ENCODE measurements around the gene SNCB. TPM values are rescaled to one million over a fixed set of nuclear protein-coding genes. Genes with fewer than 3 reads are reported as not detected.

The SNCB gene
- total RNA-seq, 1 experiment from 2014 or later, result not detected

DNA sequence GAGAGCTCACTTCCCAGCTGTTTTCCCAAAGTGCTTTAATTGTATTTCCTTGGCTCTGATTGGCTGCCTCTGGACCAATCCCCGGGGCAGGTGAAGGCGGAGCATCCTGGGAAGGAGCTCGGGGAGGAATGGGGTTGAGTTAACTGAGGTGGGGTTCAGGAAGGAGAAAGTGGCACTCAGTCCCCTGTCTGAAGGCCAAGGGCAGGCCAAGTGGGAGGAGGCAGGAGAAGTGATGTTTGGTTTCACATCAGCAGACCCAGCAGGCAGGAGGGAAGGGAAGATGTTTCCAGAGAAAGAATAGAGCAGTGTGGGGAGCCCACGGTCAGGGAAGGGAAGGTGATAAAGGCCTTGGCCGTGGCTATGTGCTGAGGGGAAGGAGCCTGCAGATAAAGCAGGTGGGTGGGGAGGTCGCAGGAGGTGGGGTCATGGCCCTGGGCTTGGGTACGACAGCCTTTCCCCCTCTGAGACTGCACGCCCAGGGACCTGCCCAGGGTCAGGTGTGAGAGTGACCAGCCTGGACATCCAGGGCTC is 20.1 kb upstream of the SNCB start:
- H3K27me3 ChIP-seq, result no peaks in the 10 kb centered on the region
- H3K9me3 ChIP-seq, result no peaks in the 10 kb centered on the region
- H3K4me3 ChIP-seq, result no peak overlapping the region
- DNase-seq, result no peak
- H3K36me3 ChIP-seq, result peaks cover 28% of the 10 kb centered on the region

DNA sequence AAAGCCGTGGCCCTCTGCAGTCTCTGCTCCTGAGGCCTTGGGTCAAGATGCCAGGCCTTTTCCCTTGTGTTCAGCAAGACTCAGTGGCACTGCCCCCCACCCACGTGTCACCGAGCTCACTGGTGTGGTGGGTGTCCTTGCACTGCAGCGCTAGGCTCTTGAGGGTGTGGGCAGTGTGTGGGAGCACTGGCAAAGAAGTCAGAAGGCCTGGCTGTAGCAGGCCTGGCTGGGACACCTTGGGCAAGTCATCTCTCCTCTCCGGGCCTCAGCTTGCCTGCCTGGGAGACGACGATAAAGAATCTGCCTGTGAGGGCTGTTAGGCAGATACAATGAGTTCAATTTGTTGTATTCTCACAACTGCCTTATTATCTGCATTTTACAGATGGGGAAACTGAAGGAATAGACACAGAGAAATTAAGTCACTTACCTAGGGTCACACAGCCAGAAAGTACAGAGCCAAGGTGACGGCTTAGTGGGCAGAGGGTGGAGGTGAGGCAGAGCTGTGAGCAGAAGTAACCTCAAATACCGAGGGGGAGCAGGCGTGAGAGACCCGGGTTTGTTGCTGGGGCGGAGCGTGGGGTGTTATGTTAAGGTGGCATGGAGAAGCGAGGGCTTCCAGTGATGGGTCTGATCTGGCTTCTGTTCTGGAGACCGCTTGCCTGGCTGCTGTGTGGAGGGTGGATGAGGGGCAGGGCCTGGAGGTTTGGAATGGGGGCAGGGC is 18.3 kb upstream of the SNCB start:
- Histone ChIP-seq H3K9me3 (no peaks in the 10 kb centered on the region), H3K27me3 (no peaks in the 10 kb centered on the region), H3K36me3 (peaks cover 10% of the 10 kb centered on the region), H3K4me3 (peak overlapping the region; percentile 69)
- DNase-seq, result no peak

DNA sequence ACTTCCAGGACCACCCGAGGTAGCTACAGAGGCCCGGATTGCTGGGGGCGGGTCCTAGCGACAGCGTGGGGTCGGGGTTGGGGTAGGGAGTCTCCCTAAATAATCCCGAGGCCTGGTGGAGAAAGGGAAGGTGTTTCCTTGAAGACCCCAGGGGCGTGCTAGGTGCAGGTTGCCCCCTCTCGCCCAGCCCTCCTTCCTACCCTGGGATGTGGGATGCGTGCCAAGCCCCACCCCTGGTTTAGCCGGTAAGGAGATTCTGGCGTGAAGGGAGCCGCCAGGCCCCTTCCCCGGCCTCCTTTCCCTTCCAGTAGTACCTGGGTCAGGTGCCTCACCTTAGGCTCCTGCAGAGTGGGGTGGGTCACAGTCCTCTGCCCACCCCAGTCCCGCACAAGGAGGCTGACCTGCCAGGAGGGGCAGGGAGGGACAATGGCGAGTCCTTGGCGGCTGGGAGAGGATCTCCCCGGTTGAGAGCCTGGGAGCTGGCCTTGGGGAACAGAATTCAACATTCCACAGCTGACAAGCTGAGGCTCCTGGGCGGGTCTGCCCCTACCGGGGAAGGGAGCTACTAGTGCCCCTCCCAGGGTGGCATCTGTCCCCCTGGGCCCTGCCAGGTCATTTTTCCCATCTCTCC is 17.6 kb upstream of the SNCB start:
- H3K4me3 ChIP-seq, result peak overlapping the region; percentile 69
- DNase-seq, result peak; percentile 63
- no peaks in the 10 kb centered on the region for H3K9me3 ChIP-seq
- no peaks in the 10 kb centered on the region for H3K27me3 ChIP-seq
- peaks cover 6% of the 10 kb centered on the region for H3K36me3 ChIP-seq

DNA sequence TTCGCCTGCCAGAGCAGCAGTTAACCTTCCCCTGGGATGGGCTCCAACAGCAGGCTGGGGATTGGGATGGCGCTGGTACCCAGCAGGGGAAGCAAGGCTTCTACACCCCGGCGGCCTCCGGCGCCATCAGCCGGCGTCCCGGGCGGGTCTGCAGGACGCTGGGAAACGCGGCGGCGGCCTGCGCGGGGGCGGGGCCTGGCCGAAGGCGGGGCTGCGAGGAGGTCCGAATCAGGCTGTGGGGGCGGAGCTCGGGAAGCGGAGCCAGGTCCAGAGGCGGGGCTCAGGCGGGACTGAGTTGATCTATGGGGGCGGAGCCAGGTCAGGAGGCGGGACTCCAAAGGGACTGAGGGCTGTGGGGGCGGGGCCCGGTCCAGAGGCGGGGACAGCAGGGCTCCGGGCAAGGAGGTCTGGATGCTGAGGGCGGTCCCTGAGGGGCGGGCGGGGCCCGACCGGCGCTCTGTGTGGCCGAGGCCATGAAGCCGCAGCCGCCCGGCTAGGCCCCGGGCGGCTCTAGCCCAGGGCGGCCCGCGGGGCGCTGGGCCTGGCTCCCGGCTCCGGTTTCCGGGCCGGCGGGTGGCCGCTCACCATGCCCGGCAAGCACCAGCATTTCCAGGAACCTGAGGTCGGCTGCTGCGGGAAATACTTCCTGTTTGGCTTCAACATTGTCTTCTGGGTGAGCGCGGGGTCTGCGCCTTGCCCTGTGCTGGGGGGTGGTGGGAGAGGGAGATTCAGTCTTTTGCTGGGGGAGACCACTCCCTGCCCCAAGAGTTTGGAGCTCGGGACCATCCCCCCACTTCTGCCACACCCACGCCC is 16.9 kb upstream of the SNCB start, which contains the start of gene TSPAN17:
TSS of gene TSPAN17 (plus strand) at position 455 of the 813 bp plus-strand sequence. CDS start at position 587, 132 bp downstream.
- DNase-seq, result peak; percentile 100
- Histone ChIP-seq H3K27me3 (no peaks in the 10 kb centered on the region), H3K9me3 (no peaks in the 10 kb centered on the region), H3K4me3 (peak within 1 kb of the TSS; percentile 69), H3K36me3 (peaks cover 3% of the 10 kb centered on the region)

DNA sequence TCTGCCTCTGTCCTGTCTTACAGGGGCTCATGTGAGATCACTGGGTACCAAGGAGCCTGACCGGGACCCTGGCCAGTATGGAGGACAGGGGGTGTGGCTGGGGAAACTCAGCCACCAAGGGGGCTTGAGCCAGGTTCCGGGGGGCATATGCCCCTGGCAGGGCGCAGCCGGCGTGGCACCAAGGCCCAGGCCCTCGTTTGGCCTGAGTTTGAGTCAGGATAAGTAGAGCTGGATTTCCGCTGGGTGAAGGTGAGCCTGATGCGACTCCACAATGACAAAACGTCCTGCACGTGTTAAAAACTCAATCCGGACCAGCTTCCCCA is 16.3 kb upstream of the SNCB start:
- H3K9me3 ChIP-seq, result no peaks in the 10 kb centered on the region
- no peaks in the 10 kb centered on the region for H3K27me3 ChIP-seq
- DNase-seq, result no peak
- H3K4me3 ChIP-seq, result peak overlapping the region; percentile 69
- H3K36me3 ChIP-seq, result no peaks in the 10 kb centered on the region

DNA sequence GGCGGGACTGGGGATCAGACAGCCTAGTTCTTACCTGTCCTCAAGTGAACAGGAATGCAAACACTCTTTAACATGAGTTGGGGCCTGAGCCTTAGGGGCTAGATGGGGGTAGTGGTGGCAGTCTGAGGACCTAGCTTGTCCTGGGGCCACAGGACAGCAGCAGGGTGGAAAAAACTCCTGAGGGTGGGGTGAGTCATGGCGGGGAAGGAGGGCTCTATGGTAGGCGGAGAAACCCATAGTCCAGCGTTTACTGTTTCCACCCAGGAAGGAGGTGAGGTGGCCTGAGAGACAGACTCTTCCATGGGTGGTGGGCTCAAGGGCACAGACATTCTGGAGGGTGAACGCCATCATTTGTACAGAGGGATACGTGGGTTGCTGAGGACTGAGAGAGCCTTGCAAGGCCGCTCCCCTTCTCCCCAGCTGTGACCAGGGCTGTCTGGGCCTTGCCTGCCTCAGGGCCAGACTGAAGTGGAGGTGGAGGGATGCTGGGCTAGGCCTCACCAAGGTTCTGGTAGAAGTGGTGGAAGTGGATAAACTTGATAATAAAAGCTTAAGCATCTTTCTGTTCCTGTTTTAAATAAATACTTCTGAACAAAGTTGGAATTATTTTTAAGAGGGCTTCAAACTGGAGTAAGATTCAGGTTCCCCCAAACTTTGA is 15.8 kb upstream of the SNCB start:
- H3K36me3 ChIP-seq, result no peaks in the 10 kb centered on the region
- H3K4me3 ChIP-seq, result no peak overlapping the region; the same call in 1 of the 2 replicates
- no peaks in the 10 kb centered on the region for H3K9me3 ChIP-seq
- no peak for DNase-seq
- no peaks in the 10 kb centered on the region for H3K27me3 ChIP-seq

DNA sequence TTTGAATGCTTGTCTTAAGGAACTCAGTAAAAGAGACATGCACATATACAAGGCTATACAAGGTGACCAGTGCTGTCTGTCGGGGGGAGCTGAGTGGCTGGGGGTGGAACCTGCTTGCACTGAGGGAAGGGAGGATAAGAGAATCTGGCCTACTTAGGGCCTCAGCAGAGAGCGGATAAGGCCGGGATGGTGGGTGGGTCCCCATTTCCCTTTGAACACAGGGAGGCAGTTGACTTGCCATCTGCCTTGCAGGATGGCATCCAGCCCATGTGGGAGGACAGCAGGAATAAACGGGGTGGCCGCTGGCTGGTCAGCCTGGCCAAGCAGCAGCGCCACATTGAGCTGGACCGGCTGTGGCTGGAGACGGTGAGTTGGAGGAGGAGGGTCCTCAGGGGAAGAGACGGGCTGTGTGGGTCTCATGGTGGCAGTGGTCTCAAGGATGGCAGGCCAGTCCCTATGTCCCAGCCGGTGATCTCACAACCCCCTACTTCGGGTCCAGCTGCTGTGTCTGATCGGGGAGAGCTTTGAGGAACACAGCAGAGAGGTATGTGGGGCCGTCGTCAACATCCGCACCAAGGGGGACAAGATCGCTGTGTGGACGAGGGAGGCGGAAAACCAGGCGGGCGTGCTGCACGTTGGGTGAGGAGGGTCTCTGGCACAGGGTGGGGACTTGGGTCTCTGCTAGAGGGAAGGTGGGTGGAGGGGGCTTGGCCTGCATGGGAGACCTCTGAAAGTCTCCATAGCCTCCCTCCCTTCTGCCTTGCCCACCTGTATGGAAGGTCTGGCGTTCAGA is 14.7 kb upstream of the SNCB start:
- Histone ChIP-seq H3K36me3 (no peaks in the 10 kb centered on the region), H3K9me3 (no peaks in the 10 kb centered on the region), H3K27me3 (no peaks in the 10 kb centered on the region), H3K4me3 (no peak overlapping the region)
- no peak for DNase-seq

DNA sequence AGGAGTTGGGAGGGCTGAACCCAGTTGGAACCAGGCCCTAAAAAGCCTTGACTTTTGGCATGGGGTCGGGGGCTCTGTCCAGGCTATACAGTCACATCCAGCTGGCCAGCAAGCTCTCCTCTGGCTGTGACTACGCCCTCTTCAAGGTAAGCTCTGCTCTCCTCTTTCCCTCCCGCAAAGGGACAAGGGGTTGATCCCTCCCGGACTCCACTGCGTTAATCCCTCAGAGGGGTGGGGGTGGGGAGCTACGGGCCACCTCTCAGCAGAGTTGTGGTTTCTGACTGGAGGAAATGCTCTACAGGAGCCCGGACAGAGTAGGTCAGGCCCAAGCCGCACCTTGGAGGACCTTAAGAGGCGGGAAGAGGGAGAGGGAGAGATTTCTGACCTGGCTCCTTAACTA is 14.0 kb upstream of the SNCB start:
- Histone ChIP-seq H3K9me3 (no peaks in the 10 kb centered on the region), H3K27me3 (no peaks in the 10 kb centered on the region), H3K36me3 (no peaks in the 10 kb centered on the region), H3K4me3 (no peak overlapping the region)
- DNase-seq, result no peak

DNA sequence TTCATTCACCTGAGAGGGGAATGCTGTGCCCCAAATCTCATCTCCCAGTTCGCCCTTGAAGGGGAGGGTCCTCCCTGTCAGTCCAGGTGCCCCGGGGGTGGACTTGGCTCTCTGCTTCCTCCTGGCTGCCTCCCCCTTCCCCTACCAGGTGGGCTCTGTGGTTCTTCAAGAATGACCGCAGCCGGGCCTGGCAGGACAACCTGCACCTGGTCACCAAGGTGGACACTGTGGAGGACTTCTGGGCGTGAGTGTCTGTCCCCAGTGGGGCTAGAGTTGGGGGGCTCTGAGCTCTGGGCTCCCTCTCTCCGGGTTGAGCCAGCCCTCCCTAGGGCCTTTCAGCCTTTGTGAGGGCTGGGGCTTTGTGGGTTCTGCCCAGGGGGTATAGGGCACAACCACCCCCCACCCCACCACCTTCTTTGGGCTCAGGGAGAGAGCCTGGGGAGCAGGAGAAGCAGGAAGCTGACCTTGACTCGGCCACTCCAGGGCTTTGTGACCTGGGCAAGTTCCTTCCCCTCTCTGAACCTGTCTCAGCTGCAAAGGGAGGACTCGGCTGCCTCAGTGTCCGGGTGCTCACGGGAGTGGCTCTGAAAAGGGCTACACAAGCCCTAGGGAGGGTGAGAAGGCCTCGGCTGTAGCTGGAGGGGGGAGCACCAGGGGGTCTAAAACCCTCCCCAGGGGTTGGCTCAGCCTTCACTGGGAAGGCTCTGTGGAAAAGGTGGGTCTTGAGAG is 13.3 kb upstream of the SNCB start:
- H3K27me3 ChIP-seq, result no peaks in the 10 kb centered on the region
- no peaks in the 10 kb centered on the region for H3K9me3 ChIP-seq
- DNase-seq, result no peak
- H3K4me3 ChIP-seq, result no peak overlapping the region
- no peaks in the 10 kb centered on the region for H3K36me3 ChIP-seq

DNA sequence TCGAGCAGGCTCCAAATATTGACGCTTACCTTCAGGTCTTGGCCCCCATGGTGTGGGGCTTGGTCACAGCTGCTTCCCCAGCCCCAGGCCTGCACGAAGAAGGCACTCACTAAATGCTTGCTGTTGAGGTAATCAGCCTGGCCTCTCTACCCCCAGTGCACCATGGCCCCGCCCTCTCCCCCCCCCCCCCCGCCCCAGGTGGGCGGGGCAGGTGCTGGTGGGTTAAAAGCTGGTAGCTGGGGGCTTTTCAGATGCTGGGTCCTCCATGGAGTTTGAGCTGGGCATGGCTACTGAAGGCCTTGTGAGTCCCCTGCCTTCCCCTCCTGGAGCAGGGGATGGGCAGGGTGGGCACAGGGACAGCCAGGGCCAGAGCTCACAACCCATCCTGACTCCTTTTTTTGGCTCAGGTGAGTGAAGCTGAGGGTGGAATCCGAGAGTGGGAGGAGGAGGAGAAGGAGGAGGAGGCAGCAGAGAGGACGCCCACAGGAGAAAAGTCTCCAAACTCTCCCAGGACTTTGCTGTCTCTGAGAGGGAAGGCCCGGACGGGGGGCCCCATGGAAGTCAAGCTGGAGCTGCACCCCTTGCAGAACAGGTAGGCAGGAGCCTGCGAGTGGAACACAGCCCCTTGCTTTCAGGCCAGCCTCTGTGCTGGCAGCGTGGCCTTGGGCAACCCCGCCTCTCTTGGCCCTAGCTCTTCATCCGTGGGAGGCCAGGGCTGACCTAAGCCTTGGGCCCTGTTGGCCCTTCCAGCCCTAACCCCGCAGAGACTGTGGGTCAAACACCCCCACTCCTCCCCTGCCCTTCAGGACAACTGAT is 12.5 kb upstream of the SNCB start:
- no peaks in the 10 kb centered on the region for H3K9me3 ChIP-seq
- H3K27me3 ChIP-seq, result no peaks in the 10 kb centered on the region
- H3K36me3 ChIP-seq, result no peaks in the 10 kb centered on the region
- DNase-seq, result peak; percentile 78
- H3K4me3 ChIP-seq, result no peak overlapping the region

DNA sequence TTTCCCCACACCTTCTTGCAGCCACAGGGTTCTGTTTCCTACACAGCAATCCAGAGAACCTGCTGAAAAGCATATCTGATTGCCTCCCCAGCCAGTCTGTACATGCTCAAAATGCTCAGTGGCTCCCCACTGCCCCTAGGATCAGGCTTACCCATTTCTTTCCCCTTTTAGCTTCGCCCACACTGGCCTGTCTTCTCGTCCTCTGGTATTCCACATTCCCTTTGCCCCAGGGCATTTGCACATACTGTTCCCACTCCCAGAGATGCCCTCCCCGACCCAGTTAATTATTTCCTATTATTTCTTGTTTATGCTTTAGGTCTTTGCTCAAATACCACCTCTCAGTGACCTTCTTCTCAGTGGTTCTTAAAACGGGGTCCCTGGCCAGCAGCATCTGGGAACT is 10.3 kb upstream of the SNCB start:
- H3K9me3 ChIP-seq, result no peaks in the 10 kb centered on the region
- no peak for DNase-seq
- H3K4me3 ChIP-seq, result no peak overlapping the region
- no peaks in the 10 kb centered on the region for H3K27me3 ChIP-seq
- no peaks in the 10 kb centered on the region for H3K36me3 ChIP-seq

DNA sequence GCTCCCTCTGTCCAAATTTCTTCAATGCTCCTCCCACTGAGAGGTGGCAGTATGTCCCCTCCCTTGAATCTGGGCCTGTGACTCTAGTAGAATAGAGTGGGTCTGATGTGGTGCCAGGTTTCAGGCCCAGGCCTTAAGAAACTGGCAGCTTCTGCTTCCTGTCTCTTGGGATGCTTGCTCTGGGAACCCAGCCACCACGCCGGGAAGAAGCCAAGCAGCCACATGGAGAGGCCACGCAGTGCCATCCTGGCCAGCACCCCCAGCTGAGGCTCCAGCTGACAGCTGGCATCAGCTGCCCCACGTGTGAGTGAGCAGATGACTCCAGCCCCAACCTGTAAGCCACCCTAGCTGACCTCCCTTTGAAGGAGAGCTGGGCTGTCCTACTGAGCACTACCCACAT is 9.6 kb upstream of the SNCB start:
- no peak overlapping the region for H3K4me3 ChIP-seq
- peak; percentile 98 for DNase-seq
- H3K9me3 ChIP-seq, result no peaks in the 10 kb centered on the region
- no peaks in the 10 kb centered on the region for H3K36me3 ChIP-seq
- H3K27me3 ChIP-seq, result no peaks in the 10 kb centered on the region

DNA sequence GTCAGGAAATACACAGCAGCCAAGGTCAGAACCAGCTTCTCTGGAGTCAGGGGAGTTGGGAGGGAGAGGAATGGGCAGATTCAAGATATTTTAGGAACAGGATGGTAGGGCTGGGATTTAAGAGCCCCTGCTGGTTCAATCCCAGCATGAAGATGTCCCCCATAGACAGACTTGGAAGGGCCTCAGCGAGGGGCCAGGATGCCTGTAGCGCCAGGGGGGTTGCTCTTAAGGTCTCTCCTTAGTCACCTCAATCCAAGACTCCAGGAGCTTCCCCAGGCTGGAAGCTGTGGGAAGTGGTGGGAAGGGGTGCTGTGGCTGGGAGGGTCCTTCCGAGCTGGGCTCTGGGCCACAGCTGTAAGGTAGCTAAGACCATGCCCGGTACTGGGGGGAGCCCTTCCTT is 8.9 kb upstream of the SNCB start:
- DNase-seq, result no peak
- Histone ChIP-seq H3K36me3 (no peaks in the 10 kb centered on the region), H3K4me3 (no peak overlapping the region), H3K9me3 (no peaks in the 10 kb centered on the region), H3K27me3 (no peaks in the 10 kb centered on the region)

DNA sequence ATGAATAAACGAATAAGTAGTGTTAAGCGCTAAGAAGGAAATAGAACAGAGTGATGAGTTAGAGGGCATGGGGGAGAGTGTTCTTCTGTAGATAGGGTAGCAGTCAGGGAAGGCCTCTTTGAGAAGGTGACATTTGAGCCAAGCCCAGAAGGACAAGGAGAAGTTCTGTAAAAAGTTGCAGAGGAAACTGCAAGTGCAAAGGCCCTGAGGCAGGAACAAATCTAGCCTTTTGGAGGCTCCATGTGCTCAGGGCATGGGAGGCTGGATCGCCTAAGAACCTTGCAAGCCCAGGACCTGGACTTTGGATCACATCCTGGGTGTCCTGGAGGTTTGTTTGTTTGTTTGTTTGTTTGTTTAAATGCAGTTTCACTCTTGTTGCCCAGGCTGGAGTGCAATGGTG is 8.1 kb upstream of the SNCB start:
- Histone ChIP-seq H3K27me3 (no peaks in the 10 kb centered on the region), H3K4me3 (no peak overlapping the region), H3K9me3 (no peaks in the 10 kb centered on the region), H3K36me3 (no peaks in the 10 kb centered on the region)
- DNase-seq, result no peak

DNA sequence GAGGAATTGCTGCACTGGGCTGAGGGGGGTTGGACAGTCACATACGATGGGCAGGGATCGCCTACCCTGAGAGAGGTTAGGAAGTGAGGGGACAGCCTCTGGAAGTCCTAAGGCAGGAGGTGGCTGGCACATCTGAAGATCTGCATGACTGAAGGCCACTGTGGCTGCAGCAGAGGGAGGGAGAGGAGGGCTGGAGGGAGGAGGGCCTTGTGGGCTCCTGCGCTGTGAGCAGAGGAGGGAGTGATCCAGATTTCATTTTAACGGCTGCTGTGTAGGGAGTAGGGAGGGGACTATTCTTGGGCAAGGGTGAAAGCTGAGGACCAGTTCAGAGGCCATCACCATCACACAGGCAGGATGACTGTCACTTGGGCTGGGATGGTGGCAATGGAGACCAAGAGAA is 7.2 kb upstream of the SNCB start:
- H3K4me3 ChIP-seq, result no peak overlapping the region
- no peaks in the 10 kb centered on the region for H3K27me3 ChIP-seq
- no peaks in the 10 kb centered on the region for H3K36me3 ChIP-seq
- no peaks in the 10 kb centered on the region for H3K9me3 ChIP-seq
- DNase-seq, result no peak

Data from MG63 (cell line).